VCaP (cell line): ENCODE results near the gene GMPPB.

Experiments used
- H3K27ac ChIP-seq: fragments of 450-650 bp; 2 replicates; pipeline ENCODE4 v1.5.1; 2017
- CTCF ChIP-seq: fragments of 450-650 bp; conservative IDR thresholded peaks from 2 replicates; pipeline ENCODE4 v1.5.1; 2017; ENCODE audit warnings: mild to moderate bottlenecking, moderate library complexity

The GMPPB gene

GRCh38 chr3:49723628-49724551, at the start of gene GMPPB:
GMPPB (minus strand) TSS chr3:49723951; CDS start chr3:49723726, 225 bp downstream.
- TF ChIP-seq CTCF: no peak
- peak within 1 kb of the TSS; percentile 93 for H3K27ac ChIP-seq

DNA sequence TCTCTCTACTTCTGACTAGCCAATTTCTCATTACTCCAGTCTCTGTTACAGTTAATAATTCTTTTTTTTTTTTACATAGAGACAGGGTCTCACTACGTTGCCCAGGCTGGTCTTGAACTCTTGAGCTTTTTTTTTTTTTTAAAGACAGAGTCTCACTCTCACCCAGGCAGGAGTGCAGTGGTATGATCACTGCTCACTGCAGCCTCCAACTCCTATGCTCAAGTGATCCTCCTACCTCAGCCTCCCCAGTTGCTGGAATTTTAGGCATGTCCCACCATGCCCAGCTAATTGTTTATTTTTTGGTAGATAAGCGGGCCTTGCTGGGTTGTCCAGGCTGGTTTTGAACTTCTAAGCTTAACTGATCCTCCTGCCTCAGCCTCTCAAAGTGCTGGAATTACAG, 49.0 kb upstream of the GMPPB start:
- H3K27ac ChIP-seq: no peak overlapping the region
- no peak for TF ChIP-seq CTCF

DNA sequence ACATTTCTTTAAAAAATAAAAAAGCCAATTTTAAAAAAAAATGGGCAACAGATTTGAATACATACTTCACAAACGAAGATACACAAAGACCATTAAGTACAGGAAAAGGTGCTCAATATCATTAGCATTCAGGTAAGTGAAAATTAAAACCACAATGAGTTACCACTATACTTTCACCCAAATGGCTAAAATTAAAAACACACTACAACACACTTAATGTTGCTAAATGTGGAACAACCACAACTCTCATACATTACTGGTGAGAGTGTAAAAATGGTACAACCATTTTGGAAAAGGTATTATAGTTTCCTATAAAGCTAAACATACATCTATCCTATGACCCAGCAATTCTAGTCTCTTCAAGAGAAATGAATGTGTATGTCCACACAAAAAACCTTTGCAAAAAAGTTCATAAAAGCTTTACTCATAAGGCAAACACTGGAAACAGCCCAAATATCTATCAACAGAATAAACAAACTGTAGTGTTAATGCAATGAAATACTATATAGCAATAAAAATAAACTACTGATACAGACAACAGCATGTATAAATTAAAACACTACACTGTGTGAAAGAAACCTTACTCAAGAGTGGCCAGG, 47.7 kb upstream of the GMPPB start:
- TF ChIP-seq CTCF: no peak
- no peak overlapping the region for H3K27ac ChIP-seq

GRCh38 chr3:49769926-49770325, 46.2 kb upstream of the GMPPB start:
- peak overlapping the region; percentile 18; the same call in 1 of the 2 replicates for H3K27ac ChIP-seq
- TF ChIP-seq CTCF: no peak

GRCh38 chr3:49769286-49769915, 45.6 kb upstream of the GMPPB start:
- peak overlapping the region; percentile 18; the same call in 1 of the 2 replicates for H3K27ac ChIP-seq
- TF ChIP-seq CTCF: no peak

DNA sequence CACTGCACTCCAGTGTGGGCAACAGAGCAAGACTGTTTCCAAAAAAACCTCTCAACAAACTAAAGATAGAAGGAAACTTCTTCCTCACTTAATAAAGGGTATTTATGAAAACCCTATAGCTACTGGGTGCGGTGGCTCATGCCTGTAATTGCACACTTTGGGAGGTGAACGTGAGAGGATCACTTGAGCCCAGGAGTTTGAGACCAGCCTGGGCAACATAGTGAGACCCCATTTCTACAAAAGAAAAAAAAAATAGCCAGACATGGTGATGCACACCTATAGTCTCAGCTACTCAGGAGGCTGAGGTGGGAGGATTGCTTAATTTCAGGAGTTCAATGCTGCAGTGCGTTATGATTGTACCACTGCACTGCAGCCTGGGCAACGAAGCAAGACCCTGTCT, 40.2 kb upstream of the GMPPB start:
- H3K27ac ChIP-seq: no peak overlapping the region
- TF ChIP-seq CTCF: no peak

DNA sequence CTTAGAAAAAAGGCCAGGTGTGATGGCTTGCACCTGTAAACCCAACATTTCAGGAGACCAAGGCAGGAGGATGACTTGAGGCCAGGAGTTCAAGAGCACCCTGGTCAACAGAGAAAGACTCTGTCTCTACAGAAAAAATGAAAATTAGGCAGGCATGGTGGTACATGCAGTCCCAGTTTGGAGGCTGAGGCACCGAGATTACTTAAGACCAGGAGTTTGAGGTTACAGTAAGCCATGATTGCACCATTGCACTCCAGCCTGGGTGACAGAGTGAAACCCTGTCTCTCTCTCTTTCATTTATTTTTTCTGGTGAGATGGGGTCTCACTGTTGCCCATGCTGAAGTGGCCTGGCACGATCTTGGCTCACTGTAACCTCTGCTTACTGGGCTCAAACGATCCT, 37.9 kb upstream of the GMPPB start:
- H3K27ac ChIP-seq: no peak overlapping the region
- no peak for TF ChIP-seq CTCF
